ENCODE measurements around the gene PLAGL1.

- TF ChIP-seq POLR2A (IDR thresholded peaks at IDR 0.05; ENCODE audit: low read depth, low read length) = no peak
- no peak for TF ChIP-seq POLR2AphosphoS5 (IDR thresholded peaks at IDR 0.05; ENCODE audit: low read depth, low read length)
Observed at GRCh38 chr6:144047688-144048087, 39.6 kb upstream of the PLAGL1 start.
